Peyer's patch (tissue), 4 donors: Measurements from ENCODE around the gene RFX2. TPM values are rescaled to one million over a fixed set of nuclear protein-coding genes. Genes with fewer than 3 reads are reported as not detected.
"Not testable (repeated sequence)": the region's sequence is repeated elsewhere in the genome, so short reads cannot be mapped to it uniquely, and the experiment has no call there.

Source experiments
- DNase-seq, 3 donors: peaks; one replicate each; pipeline ENCODE4 v3.0.0-alpha.2; 2017 to 2019
- H3K27ac ChIP-seq, 4 donors: fragments of 200-600 bp; sonication (generic); one replicate each; pipeline ENCODE4 v1.5.1; 2016 to 2019
- H3K27me3 ChIP-seq, 2 donors: fragments of 200-600 bp; sonication (generic); one replicate each; pipeline ENCODE4 v1.5.1; 2019
- H3K36me3 ChIP-seq, 3 donors: fragments of 200-600 bp; sonication (generic); one replicate each; pipeline ENCODE4 v1.5.1; 2016 to 2019
- H3K4me1 ChIP-seq, 4 donors: fragments of 200-600 bp; sonication (generic); one replicate each; pipeline ENCODE4 v1.5.1; 2016 to 2019
- H3K4me3 ChIP-seq, 4 donors: fragments of 200-600 bp; sonication (generic); 1 replicate in 3 of 4; 2 replicates in 1 of 4; pipeline ENCODE4 v1.5.1; 2016 to 2019; ENCODE audit warnings: mild to moderate bottlenecking in 1 of 4
- H3K9me3 ChIP-seq, 4 donors: fragments of 200-600 bp; sonication (generic); one replicate each; pipeline ENCODE4 v1.5.1; 2016 to 2019; ENCODE audit warnings: mild to moderate bottlenecking in 1 of 4
- POLR2A ChIP-seq, 2 donors: fragments of 450-650 bp; IDR thresholded peaks; one replicate each; pipeline ENCODE4 v1.5.1; 2017; ENCODE audit warnings: antibody characterized with exemption in 2 of 2, mild to moderate bottlenecking in 2 of 2, moderate library complexity in 2 of 2
- total RNA-seq, 4 donors: library from RNA; depleted of rRNA; stranded (reverse); fragments of >200 nt; gene quantifications; one replicate each; pipeline ENCODE4 v1.1.0, GENCODE V29; 2016
- TF ChIP-seq, protein P1 (sequence below), 6 experiments: fragments of 450-650 bp in 4 of 6; fragments of 200-600 bp in 2 of 6; sonication (generic) in 1 of 6; IDR thresholded peaks; one replicate each; pipeline ENCODE4 v1.5.1; 2017 to 2019; ENCODE audit warnings: antibody characterized with exemption in 6 of 6, mild to moderate bottlenecking in 3 of 6, moderate library complexity in 1 of 6

Gene RFX2
- total RNA-seq, 4 donors from 2014 or later, result 2.6 to 33.9 (median 10.3) TPM

DNA sequence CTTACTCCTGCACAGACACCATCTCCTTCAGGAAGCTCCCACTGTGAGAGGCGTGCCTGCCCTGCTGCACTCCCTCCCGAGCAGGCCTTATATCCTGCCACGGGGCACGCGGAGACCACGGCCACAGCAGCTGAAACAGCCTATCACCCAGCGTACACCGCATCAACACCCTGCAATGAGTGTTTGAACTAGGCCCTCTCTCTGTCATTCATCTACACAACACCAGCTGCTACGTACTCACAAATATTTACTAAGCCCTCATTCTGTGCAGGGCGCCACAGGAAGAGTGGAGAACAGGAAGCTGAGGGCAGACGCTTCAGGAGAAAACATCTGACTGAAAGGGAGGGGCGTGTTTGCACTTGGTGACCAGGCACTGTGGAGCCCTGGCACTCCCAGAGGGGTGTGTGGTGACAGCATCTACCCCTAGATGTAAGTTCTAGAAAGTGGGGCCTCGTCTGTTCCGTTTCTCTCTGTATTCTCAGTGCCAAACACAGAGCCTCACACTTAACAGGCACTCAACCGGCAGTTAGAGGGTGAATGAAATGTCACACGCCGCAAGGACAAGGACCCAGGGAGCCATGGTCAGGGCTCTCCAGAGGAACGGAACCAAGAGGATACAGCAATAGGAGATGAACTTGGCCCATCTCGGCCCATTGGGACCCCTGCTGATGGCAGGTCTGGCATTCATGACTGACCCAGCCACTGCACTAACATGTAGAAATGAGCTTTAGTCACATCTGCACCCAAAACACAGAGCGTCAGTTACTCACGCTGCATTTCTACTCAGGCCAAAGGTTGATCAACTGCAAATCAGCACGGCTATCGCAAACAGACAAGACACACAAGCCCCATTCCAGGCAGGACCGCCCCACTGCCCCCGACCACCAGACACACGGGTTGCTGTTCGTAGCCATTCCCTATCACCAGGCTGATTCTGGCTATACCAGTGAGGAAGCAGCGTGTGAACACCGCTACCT is 148.0 kb downstream of the RFX2 start:
- H3K4me3 ChIP-seq, result peak overlapping the region in 3 of 4 donors; percentile 4 to 30 (median 9)
- peak overlapping the region; percentile 68 to 90 (median 78) for H3K27ac ChIP-seq
- TF ChIP-seq POLR2A (IDR thresholded peaks at IDR 0.05), result peak in 1 of 2 donors; percentile 26
- TF ChIP-seq, protein P1, sequence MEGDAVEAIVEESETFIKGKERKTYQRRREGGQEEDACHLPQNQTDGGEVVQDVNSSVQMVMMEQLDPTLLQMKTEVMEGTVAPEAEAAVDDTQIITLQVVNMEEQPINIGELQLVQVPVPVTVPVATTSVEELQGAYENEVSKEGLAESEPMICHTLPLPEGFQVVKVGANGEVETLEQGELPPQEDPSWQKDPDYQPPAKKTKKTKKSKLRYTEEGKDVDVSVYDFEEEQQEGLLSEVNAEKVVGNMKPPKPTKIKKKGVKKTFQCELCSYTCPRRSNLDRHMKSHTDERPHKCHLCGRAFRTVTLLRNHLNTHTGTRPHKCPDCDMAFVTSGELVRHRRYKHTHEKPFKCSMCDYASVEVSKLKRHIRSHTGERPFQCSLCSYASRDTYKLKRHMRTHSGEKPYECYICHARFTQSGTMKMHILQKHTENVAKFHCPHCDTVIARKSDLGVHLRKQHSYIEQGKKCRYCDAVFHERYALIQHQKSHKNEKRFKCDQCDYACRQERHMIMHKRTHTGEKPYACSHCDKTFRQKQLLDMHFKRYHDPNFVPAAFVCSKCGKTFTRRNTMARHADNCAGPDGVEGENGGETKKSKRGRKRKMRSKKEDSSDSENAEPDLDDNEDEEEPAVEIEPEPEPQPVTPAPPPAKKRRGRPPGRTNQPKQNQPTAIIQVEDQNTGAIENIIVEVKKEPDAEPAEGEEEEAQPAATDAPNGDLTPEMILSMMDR (IDR thresholded peaks at IDR 0.05), result no peak
- H3K4me1 ChIP-seq, result peaks cover 15 to 70% (median 33%) of the 10 kb centered on the region in 4 donors
- H3K27me3 ChIP-seq, result no peaks in the 10 kb centered on the region
- no peaks in the 10 kb centered on the region for H3K9me3 ChIP-seq
- peak; percentile 69 to 87 (median 76) for DNase-seq
- H3K36me3 ChIP-seq, result no peaks in the 10 kb centered on the region

DNA sequence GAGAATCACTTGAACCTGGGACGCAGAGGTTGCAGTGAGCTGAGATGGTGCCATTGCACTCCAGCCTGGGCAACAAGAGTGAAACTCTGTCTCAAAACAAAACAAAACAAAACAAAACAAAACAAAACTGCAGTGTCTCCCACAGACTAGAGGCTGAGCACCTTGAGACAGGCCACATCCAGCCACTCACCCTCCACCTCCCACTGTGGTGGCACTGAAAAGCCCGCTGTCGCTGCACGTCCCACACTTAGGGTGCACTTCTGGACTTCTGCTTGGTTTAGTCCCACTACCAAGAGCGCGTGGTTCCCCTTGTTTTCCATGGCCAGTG is 148.7 kb downstream of the RFX2 start:
- H3K27ac ChIP-seq, result peak overlapping the region; percentile 68 to 90 (median 78)
- DNase-seq, H3K36me3 ChIP-seq, H3K9me3 ChIP-seq, H3K27me3 ChIP-seq: not testable (repeated sequence)
- H3K4me3 ChIP-seq, result peak overlapping the region in 3 of 4 donors; percentile 4 to 30 (median 9)
- peaks cover 15 to 73% (median 33%) of the 10 kb centered on the region in 4 donors for H3K4me1 ChIP-seq

DNA sequence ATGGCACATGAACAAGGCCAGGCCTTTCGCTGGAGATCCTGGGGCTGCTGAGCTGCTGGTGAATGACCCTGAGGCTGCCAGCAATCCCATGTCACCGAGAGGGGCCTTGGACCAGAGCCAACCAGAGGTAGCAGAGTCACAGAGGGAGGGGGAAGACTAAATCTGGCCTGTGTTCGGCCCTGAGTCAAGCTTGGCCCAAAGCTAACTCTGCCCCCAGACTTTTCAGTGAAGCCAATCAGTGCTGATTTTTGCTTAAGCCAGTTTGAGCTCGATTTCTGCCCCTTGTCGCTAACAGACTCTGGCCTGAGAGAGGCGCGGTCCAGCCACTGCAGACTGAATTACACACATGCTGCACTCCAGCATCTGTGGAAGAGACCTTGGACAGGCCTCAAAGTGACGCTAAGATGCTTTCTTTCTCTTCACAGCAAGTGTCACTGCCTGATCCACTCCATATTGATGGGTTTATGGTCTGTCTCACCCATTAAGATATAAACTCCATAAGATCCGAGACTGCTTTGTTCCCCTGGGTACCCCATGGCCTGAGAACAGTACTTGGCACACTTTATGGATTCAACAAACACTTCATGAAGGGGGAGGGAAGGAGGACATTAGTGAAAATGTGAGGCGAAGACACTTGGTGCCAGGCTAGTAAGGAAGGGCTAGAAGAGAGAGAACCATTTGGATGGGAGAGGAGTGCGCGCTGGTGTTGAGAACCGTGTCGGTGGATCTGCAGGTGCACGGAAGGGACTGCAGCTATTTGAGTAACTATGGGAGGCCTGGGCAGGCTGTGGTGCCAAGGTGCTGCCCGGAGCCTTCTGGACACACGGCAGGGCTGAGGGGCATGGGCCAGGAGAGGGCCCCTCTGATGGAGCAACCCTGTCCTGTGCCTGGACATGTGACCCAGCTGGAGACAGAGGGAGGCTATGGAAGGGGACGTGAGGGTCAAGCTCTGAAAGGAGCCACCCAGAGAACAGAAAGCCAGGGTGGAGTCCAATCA is 150.0 kb downstream of the RFX2 start:
- peaks cover 15 to 82% (median 33%) of the 10 kb centered on the region in 4 donors for H3K4me1 ChIP-seq
- peak overlapping the region; percentile 68 to 90 (median 78) for H3K27ac ChIP-seq
- DNase-seq, result no peak
- no peaks in the 10 kb centered on the region for H3K36me3 ChIP-seq
- no peak overlapping the region for H3K4me3 ChIP-seq
- no peak for TF ChIP-seq POLR2A (IDR thresholded peaks at IDR 0.05)
- TF ChIP-seq, protein P1 (IDR thresholded peaks at IDR 0.05), result no peak
- no peaks in the 10 kb centered on the region for H3K27me3 ChIP-seq
- no peaks in the 10 kb centered on the region for H3K9me3 ChIP-seq

DNA sequence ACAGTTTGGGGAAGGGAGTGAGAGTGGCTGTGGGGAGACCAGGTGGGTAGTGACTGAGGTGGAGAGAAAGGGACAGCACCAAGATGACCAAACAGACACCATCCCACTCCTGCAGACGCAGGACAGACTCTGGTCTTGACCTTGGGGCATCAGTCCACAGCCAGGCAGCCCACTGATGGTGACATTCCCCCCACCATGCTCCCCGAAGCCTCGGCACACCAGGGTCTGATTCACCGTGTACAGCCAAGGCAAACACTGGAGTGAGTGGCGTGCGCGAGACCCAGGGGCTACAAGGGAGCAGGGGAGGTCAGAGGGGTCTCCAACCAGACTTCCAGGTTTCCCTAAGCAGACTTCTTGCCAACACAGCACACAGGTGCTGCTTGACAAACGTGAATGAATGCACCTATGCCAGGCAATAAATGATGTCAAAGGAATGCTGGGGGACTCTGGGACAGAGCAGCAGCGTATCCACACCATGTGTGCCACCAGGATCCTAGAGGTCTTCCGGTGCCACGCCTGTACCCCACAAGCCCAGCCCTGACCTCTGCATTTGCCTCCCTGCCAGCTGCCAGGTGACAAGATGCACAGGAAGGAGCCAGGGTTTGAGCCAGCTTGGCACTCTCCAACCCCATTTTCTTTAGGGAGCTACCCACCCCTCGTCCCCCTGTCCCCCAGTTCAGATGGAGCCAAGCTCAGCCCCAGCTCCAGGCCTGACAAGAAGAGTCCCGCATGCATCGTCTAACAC is 150.9 kb downstream of the RFX2 start:
- DNase-seq, result no peak
- Histone ChIP-seq H3K4me3 (no peak overlapping the region), H3K36me3 (no peaks in the 10 kb centered on the region), H3K27me3 (no peaks in the 10 kb centered on the region), H3K9me3 (no peaks in the 10 kb centered on the region), H3K27ac (peak overlapping the region in 3 of 4 donors; percentile 13 to 90 (median 31)), H3K4me1 (peaks cover 21 to 91% (median 31%) of the 10 kb centered on the region in 4 donors)
- TF ChIP-seq, protein P1 (IDR thresholded peaks at IDR 0.05), result no peak
- TF ChIP-seq POLR2A (IDR thresholded peaks at IDR 0.05), result no peak

DNA sequence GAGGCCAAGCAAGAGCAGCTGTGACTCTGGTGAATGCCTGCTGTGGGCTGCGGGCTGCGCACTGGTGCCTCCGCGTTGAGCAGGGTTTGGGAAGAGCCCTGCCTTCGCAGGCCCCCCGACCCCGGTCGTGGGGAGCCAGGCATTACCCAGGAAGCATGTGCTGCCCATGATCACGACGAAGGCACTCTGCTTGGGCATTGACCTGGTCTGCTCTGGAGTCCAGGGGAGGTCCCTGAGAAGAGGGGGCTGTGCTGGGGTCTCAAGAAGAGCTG is 151.5 kb downstream of the RFX2 start:
- no peak overlapping the region for H3K4me3 ChIP-seq
- no peaks in the 10 kb centered on the region for H3K27me3 ChIP-seq
- H3K36me3 ChIP-seq, result no peaks in the 10 kb centered on the region
- no peak for DNase-seq
- H3K4me1 ChIP-seq, result peaks cover 21 to 97% (median 30%) of the 10 kb centered on the region in 4 donors
- TF ChIP-seq, protein P1 (IDR thresholded peaks at IDR 0.05), result no peak
- TF ChIP-seq POLR2A (IDR thresholded peaks at IDR 0.05), result no peak
- no peaks in the 10 kb centered on the region for H3K9me3 ChIP-seq
- peak overlapping the region in 2 of 4 donors; percentile 31 to 42 for H3K27ac ChIP-seq
